IPS DF 6.9 (cell line): ENCODE measurements around the gene MRPS23.
A peak's percentile ranks its signal among the peaks of the same experiment; 100 is the strongest.

ENCODE experiments used
- DNase-seq: peaks from one replicate; pipeline ENCODE4 v3.0.0-alpha.2; 2013; ENCODE audit warnings: low read depth, low spot score
- H3K27ac ChIP-seq: one replicate; pipeline ENCODE4 v1.5.1; 2013; ENCODE audit warnings: low read length, control low read depth
- H3K27me3 ChIP-seq: 2 replicates; pipeline ENCODE4 v1.6.1; 2013; ENCODE audit warnings: mild to moderate bottlenecking, low read length; ENCODE audit not compliant: control insufficient read depth, insufficient read depth
- H3K36me3 ChIP-seq: 2 replicates; pipeline ENCODE4 v1.6.1; 2013; ENCODE audit warnings: low read length; ENCODE audit not compliant: control insufficient read depth, insufficient read depth
- H3K4me1 ChIP-seq: 2 replicates; pipeline ENCODE4 v1.6.1; 2013; ENCODE audit warnings: low read length; ENCODE audit not compliant: control insufficient read depth, insufficient read depth
- H3K4me3 ChIP-seq: 2 replicates; pipeline ENCODE4 v1.5.1; 2013; ENCODE audit warnings: mild to moderate bottlenecking, low read length
- H3K9me3 ChIP-seq: 2 replicates; pipeline ENCODE4 v1.6.1; 2013; ENCODE audit warnings: low read length, inconsistent platforms; ENCODE audit not compliant: control insufficient read depth, insufficient read depth
- WGBS: extraction: QIAGEN DNeasy Blood & Tissue Kit; methylation state at CpG from one replicate; pipeline ENCODE4 v1.1.7; 2013; ENCODE audit warnings: mixed read lengths, missing lambda C conversion rate; ENCODE audit not compliant: insufficient read length, insufficient coverage; 5-methylcytosine and 5-hydroxymethylcytosine counted together

The MRPS23 gene

GRCh38 chr17:57849874-57850754 lies at the start of gene MRPS23:
TSS of gene MRPS23 (minus strand) at chr17:57850044. CDS start at chr17:57850010, 34 bp downstream.
- Histone ChIP-seq H3K27me3 (no peaks in the 10 kb centered on the region), H3K4me3 (peak within 1 kb of the TSS; percentile 96), H3K36me3 (no peaks in the 10 kb centered on the region), H3K27ac (no peak within 1 kb of the TSS), H3K4me1 (0 out of 2 replicates have a peak, but pooled peaks cover 1% of the 10 kb centered on the region), H3K9me3 (no peaks in the 10 kb centered on the region)
- DNase-seq = peak; percentile 97
- no CpG with 5 or more reads among the region's 57 CpGs for WGBS

- Histone ChIP-seq H3K36me3 (no peaks in the 10 kb centered on the region), H3K9me3 (no peaks in the 10 kb centered on the region), H3K27me3 (no peaks in the 10 kb centered on the region), H3K4me3 (no peak overlapping the region), H3K27ac (no peak overlapping the region), H3K4me1 (peaks cover 11% of the 10 kb centered on the region)
- DNase-seq = no peak
- WGBS = no CpG with 5 or more reads among the region's 8 CpGs
Measured at GRCh38 chr17:57899391-57899790, 49.5 kb upstream of the MRPS23 start.

GRCh38 chr17:57898487-57899311 lies 48.9 kb upstream of the MRPS23 start:
- Histone ChIP-seq H3K4me3 (no peak overlapping the region), H3K27ac (no peak overlapping the region), H3K27me3 (no peaks in the 10 kb centered on the region), H3K9me3 (no peaks in the 10 kb centered on the region), H3K36me3 (no peaks in the 10 kb centered on the region), H3K4me1 (peaks cover 11% of the 10 kb centered on the region)
- no peak for DNase-seq
- WGBS = no CpG with 5 or more reads among the region's 9 CpGs

GRCh38 chr17:57895382-57896060 lies 45.7 kb upstream of the MRPS23 start:
- no CpG with 5 or more reads among the region's 8 CpGs for WGBS
- peaks cover 19% of the 10 kb centered on the region for H3K4me1 ChIP-seq
- H3K4me3 ChIP-seq = no peak overlapping the region
- no peaks in the 10 kb centered on the region for H3K27me3 ChIP-seq
- no peaks in the 10 kb centered on the region; the same call in 1 of the 2 replicates for H3K36me3 ChIP-seq
- H3K27ac ChIP-seq = no peak overlapping the region
- DNase-seq = no peak
- no peaks in the 10 kb centered on the region for H3K9me3 ChIP-seq

- Histone ChIP-seq H3K36me3 (no peaks in the 10 kb centered on the region; the same call in 1 of the 2 replicates), H3K4me3 (no peak overlapping the region), H3K27me3 (no peaks in the 10 kb centered on the region), H3K9me3 (no peaks in the 10 kb centered on the region), H3K4me1 (peaks cover 19% of the 10 kb centered on the region), H3K27ac (no peak overlapping the region)
- DNase-seq = no peak
- no CpG with 5 or more reads among the region's 1 CpG for WGBS
Measured at GRCh38 chr17:57894848-57895247, 45.0 kb upstream of the MRPS23 start.

GRCh38 chr17:57892820-57893595 lies 43.2 kb upstream of the MRPS23 start:
- Histone ChIP-seq H3K27me3 (no peaks in the 10 kb centered on the region), H3K36me3 (no peaks in the 10 kb centered on the region; the same call in 1 of the 2 replicates), H3K4me3 (no peak overlapping the region), H3K27ac (no peak overlapping the region), H3K4me1 (peaks cover 8% of the 10 kb centered on the region), H3K9me3 (no peaks in the 10 kb centered on the region)
- DNase-seq = no peak
- no CpG with 5 or more reads among the region's 16 CpGs for WGBS

- no CpG with 5 or more reads among the region's 6 CpGs for WGBS
- peaks cover 8% of the 10 kb centered on the region for H3K4me1 ChIP-seq
Measured at GRCh38 chr17:57892146-57892819, 42.4 kb upstream of the MRPS23 start.

GRCh38 chr17:57890857-57891232 lies 41.0 kb upstream of the MRPS23 start:
- H3K4me3 ChIP-seq = no peak overlapping the region
- no peaks in the 10 kb centered on the region for H3K27me3 ChIP-seq
- H3K4me1 ChIP-seq = peaks cover 8% of the 10 kb centered on the region
- no CpG with 5 or more reads among the region's 4 CpGs for WGBS
- no peak overlapping the region for H3K27ac ChIP-seq
- no peaks in the 10 kb centered on the region for H3K9me3 ChIP-seq
- H3K36me3 ChIP-seq = no peaks in the 10 kb centered on the region; the same call in 1 of the 2 replicates
- DNase-seq = no peak

More at GRCh38 chr17:57892146-57892819, 42.4 kb upstream of the MRPS23 start:
- no peak for DNase-seq
- Histone ChIP-seq H3K4me3 (no peak overlapping the region), H3K27me3 (no peaks in the 10 kb centered on the region), H3K9me3 (no peaks in the 10 kb centered on the region), H3K36me3 (no peaks in the 10 kb centered on the region; the same call in 1 of the 2 replicates), H3K27ac (no peak overlapping the region)
